HG03432 (cell line): ENCODE results near the gene PGR.

Experiments used
- ATAC-seq: cut with Tn5 transposase; IDR thresholded peaks from one replicate; pipeline ENCODE4 v1.9.1; 2021; ENCODE audit warnings: mild to moderate bottlenecking, moderate library complexity; ENCODE audit not compliant: unreplicated experiment

The PGR gene

DNA sequence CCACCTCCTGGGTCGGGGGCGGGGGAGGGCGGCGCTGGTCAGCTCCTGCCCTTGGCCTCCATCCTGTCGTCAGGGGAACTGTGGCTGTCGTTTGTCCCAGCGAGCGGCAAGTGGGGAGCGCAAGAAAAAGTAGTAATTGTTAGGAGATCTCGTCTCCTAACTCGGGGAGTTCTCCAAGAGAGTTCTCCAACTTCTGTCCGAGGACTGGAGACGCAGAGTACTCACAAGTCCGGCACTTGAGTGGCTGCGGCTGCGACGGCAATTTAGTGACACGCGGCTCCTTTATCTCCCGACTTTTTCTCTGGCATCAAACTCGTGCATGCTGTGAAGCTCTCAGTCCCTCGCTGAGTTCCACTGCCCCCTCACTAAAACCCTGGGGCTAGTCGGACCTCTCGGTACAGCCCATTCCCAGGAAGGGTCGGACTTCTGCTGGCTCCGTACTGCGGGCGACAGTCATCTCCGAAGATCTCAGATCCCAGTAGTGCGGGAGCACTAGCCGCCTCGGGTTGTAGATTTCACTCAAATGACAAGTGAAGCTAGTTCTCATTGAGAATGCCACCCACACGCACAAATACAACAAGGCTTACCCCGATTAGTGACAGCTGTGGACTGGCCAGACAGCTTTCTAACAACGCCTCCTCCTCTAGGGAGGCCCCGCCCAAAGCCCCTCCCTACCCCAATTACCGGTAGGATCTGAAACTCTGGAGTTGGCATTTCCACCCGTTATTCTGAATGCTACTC lies at the start of gene PGR:
Gene PGR (minus strand): TSS at position 611 of the 741 bp plus-strand sequence. CDS start 743 bp downstream, outside the sequence.
- no peak for ATAC-seq

DNA sequence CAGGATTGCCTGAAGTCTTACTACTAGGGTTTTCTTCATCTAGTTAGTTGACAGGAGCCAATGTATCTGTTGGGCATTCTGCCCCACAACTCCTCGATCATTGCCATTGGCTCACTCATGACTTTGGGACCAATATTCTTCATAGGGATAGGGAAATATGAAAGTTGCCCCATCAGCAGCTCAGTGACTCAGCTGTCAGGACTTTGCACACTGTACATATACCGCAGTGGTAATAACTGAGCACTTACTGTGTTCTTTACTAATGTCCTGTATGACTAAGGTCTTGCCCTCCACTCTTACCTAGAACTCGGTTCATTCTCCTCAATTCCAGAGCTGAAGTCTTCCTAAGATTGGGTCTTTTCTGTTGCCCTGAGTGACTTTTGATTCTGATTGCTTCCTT lies 46.8 kb upstream of the PGR start:
- no peak for ATAC-seq

DNA sequence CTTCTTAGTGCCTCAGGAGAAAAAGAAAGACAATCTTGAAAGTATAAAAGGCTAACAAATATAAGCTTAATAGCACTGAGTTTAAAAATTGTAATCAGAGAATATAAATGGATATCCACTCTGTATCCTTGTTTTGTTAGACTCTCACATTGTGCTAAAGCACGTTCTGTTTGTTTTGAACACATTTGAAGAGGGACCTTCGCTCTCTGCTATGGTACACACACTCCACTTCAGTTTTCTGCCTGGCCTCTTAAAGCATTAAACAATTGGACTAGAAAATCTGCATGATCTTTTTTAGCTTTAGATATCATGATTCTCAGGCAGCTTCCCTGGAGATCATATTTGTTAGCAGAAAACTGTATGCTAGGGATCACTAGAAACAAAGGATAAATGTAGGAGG lies 40.3 kb upstream of the PGR start:
- no peak for ATAC-seq

DNA sequence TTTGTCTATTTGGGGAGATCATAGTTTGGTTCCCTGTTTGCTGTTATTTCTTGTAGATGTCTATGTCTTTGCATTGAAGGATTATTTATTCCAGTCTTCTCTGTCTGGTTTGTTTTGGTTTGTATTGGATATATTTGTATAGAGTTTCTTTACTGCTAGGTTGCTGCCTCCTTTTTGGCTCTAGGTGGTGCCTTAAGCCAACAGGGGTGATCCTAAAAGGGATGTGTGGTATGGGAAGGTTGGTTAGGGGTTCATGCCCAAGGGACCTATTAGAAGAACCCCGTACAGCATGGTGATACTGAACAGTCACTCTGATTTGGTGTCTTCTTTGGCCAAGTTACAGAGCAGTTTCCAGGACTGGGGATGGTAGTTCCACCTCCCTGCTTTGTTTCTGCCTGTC lies 36.4 kb upstream of the PGR start:
- no peak for ATAC-seq

DNA sequence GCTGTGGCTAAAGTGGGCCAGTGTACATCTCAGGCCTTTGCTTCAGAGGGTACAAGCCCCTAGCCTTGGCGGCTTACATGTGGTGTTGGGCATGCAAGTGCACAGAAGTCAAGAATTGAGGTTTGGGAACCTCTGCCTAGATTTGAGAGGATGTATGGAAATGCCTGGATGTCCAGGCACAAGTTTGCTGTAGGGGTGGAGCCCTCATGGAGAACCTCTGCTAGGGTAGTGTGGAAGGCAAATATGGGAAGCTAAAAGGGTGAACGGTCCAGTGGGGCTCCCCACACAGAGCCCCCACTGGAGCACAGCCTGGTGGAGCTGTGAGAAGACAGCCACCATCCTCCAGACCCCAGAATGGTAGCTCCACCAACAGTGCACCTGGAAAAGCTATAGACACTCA lies 28.5 kb upstream of the PGR start:
- ATAC-seq: no peak

DNA sequence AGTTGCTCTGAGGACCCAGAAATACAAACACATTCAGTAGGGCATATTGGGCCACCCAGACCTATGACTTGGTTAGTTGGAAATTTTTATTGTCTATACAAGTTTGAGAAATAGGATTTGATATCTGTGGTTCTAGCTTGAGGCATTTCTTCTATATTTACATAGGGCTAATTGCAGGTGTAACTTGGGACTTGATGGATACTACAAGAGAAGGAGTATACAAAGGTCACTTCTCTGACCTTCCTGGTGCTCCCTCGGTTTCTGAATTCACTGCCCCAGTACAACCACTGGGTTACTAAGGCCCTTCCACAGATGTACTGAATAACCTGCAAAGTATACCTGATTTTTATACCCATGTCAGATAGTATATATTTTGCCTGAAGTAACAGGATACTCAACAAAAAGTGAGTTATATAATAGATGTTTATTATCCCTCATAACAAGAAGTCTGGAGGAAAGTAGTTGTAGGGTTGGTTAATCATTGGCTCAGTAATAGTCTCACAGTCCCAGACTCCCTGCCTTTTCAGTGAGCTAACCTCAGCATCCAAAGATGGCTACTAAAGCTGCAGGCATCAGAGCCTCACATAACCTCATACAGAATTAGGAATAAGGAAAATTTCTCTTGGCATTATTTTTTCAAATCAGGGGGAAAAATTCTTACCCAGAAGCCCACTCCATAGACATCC lies 8.8 kb upstream of the PGR start:
- no peak for ATAC-seq

DNA sequence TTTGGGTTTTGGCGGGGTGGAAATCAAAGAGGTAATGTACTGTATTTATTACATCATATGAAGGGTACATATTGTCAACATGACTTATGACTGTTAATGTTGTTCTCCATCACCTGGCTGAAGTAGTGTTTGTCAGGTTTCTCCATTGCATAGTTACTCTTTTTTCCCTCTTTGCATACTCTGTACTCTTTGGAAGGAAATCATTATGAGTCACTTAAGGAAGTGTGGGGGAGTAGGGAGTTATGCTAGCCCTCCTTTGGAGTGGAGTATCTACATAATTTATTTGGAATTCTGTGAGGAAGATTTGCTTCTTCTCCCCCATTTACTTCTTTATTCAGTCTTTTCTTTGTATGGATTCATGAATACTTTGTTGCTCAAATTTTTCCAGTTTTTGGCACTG lies 3.6 kb upstream of the PGR start:
- ATAC-seq: no peak

DNA sequence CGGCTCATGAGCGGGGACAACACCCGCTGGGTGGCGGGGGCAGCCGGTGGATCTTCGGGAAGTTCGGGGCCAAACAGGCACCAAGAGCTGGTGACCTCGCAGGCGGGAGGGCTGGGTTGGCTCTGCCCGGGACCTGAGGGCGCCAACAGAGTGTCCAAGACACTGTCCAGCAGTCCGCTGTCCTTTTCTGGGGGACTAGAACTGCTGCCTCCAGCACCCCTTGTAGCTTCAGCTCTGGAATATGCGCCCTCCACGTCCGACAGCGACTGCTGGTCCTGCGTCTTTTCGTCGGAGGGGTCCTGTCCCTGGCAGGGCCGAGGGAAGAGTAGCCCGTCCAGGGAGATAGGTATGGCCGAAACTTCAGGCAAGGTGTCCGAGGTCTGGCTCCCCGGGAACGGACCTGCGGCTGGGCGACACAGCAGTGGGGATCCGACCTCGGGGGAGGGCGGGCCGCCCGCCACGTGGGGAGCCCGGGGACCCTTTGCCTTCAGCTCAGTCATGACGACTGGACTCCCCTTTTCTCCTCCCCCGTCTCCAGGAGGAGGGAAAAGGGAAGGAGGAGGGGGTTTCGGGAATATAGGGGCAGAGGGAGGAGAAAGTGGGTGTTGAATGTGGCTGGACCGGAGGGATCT lies 926 bp downstream of the PGR start:
- ATAC-seq: no peak

DNA sequence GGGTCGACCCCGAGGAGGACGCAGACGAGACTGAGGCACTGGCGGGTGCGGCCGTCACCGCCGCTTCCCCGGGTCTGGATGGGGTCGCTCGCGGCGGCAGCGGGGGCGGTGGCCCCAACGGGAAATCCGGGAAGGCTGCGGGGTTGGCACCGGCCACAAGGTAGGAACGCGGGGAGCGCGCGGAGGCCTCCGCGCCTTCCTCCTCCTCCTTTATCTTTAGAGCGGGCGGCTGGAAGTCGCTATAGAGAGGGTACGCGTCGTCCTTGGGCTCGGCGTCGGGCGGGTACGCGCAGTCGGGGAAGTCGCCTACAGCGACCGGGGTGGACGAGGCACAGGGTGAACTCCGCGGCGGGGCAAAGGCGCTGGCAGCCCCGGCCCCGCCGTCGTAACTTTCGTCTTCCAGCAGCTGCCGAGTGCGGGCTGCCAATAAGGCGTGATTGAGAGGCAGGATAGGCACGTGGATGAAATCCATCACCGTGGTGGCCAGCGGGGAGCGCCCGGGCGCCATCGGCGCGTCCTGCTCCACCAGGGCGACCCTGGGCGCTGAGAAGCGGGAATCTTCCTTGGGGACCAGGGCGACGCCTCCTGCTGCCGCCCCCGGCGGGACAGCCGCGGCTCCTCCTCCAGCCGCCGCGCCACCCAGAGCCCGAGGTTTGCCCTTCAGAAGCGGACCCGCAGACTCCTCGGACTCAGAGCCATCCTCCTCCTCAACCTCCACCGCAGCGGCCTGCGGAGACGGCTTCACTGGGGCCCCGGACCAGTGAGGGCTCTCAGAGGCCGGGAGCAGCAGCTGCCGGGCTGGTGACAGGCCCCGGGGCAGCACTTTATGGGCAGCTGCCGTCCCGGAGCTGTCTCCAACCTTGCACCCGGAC lies 1.7 kb downstream of the PGR start:
- ATAC-seq: no peak

DNA sequence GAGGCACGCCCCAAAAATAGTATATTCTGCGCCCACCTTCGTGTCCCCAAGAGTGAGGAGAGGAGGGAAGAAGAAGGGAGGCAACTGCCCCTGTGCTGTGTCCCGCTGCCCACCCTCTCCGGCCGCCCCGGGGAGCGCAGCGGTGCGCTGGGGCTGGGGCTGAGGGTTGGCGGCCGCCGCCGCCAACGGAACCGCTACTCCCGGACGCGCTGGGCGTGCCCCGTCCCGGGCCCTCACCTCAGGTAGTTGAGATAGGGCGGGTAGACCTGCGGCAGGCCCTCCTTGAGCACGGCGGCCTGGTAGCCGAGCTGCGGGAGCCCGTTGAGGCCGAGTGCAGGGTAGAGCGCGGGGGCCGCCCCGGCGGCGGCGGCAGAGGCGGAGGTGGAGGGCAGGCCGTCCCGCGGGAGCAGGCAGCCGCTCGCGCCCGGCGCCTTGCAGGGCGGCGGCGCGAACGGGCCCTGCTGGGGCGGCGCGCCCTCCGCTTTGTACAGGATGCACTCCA lies 2.4 kb downstream of the PGR start:
- ATAC-seq: no peak

DNA sequence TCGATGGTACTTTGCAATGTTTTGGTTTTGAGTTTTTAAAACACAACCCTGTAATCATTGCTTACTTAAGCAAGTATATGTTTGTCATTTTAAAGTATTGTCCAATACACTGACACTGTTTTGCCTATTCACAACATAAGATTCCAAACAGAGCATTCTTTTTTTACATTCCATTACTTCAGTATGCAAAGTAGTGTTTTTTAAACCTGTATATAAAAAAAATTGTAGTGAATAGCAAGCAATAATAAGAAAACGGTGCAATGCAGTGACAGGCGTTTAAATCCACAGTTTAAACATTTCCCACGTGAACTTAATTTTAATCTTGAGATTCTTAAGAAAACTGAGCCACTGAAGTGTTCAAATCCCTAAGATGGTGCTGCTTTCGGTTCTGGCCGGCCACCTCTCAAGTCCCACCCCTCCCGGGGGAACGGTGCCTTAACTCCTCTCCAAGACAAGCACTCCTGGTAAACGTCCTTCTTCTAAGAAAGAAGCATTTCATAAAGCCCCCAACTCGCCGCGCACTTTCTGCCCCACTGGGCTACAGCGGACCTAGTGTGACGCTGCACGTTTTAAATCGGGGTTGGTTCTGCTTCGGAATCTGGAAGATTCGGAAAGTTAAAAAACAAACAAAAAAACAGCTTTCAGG lies 2.9 kb downstream of the PGR start:
- no peak for ATAC-seq

DNA sequence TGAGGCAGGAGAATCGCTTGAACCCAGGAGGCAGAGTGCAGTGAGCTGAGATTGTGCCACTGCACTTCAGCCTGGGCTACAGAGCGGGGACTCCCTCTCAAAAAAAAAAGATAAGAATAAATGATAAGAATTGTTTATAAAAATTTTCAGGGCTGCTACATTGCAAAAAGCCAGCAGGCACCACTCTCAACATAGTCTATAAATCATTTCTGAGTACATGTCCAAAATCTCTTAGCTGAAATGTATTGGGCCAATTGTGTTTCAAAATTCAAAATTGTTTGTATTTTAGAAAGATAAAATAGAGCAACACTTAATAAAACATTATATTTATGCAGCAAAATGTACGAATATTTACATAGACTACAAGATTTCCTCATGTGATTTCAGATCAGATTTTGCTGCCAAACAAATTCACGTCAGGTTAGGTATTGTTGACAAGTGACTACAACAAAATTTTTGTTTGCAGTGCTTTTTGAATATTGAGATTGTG lies 13.9 kb downstream of the PGR start:
- ATAC-seq: no peak

DNA sequence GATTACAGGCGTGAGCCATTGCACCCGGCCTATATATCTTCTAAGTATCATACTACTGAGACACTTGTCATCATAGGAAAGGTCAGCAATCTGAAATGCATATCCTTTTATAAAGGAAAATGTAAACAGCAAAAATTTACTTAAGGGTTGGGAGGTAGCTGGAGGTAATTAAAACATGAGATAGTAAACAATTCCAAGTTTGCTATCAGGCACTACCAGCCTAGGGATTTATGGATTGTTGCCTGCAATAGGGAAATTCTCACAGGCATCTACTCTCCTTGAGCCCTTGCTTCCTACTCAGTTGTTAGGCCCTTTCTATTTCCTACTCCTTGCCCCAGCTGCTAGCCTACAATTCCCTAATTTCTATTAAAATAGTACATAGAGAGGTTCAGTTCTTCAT lies 16.1 kb downstream of the PGR start:
- no peak for ATAC-seq

DNA sequence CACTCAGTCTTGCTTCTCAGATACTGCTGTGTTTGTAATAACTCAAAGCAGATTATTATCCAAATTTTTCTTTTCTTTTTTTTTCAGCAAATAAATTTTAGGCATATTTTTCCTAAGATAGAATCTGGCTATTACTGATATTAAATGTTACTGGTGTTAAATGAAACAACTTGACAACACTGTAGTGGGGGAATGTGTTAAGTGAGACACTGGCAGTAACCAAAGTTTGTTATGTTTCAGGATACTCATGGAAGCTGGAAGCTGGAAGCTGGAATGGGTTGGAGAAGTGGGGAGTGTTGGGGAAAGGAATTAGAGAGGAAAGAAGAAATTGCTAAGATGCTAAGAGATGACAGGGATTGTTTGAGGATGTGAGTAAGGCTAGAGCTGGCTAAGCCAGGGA lies 24.9 kb downstream of the PGR start:
- ATAC-seq: no peak

DNA sequence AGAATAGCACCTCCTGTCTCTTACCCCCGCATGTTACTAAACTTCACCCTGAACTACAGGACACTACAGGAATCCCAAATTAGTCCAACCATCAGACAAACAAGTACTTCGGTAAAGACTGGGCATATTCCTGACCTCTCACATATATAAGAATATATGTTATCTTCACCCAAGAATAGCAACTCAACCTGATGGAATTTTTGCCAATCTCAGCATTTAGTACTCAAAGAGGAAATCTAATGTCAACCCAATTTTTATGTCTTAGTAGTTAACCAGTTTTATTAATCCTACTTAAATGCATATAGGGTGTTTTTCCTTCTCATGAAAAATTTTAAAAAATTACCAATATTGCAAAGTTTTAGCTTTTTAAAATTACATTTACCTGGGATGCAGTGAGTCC lies 26.2 kb downstream of the PGR start:
- no peak for ATAC-seq

DNA sequence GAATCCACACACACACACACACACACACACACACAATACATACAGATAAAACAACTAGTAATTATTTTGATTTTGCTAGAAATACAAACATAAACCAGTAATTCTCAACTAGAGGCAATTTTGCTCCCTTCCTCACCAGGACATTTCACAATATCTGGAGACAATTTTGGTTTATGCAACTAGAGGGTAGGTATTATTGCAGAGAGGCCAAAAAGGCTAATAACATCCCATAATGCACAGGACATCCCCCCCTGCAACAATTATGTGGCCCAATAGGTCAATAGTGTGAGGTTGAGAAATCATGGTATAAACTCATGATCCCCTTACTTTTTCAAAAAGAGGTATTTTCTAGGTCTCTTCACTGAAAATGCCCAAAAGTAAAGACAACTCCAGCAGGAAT lies 29.0 kb downstream of the PGR start:
- no peak for ATAC-seq

DNA sequence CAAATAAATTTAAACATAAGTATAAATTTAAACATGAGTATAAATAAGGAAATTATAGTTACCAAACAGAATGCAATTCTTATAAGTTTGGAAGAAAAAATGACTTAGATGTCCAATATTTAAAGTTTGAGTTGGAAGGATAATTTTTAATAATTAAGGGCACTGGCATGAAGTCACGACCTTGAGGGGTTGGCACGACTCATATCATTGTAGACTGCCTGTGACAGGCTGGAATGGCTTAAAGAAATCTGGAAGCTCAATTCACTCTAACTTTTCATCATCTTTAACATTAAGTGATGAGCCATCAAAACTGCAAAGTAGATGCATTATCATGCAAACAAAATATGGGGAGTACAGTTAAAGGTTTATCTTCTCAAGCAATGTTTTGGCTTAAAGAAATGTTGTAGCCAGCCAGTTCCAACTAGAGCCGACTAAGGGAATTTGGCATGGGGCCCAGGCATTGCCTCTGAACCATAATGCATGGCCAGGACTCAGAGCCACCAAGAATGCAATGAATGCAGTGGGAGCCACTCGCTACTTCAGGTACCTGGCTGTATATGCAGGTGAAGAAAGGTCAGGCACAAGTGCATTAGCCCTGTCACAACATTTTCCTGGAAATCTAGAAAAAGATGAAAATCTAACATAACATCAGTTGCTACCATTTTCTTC lies 33.4 kb downstream of the PGR start:
- no peak for ATAC-seq

DNA sequence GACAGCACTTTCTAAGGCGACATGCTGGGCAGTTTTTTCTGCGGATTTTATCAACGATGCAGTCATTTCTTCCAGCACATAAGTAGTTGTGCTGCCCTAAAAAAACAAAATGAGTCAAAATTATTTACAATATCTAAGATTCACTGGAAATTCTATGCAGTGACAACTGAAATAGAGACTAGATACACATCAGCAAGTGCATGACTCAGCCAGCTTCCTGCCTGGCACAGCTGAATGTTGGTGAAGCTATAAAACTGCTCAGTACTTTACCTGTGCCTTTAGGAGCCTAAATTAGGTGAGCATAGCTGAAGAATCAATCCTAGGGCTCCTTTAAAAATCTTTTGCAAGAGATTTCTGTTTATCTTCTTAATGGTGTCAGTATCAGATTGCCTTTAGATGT lies 37.8 kb downstream of the PGR start:
- ATAC-seq: no peak

DNA sequence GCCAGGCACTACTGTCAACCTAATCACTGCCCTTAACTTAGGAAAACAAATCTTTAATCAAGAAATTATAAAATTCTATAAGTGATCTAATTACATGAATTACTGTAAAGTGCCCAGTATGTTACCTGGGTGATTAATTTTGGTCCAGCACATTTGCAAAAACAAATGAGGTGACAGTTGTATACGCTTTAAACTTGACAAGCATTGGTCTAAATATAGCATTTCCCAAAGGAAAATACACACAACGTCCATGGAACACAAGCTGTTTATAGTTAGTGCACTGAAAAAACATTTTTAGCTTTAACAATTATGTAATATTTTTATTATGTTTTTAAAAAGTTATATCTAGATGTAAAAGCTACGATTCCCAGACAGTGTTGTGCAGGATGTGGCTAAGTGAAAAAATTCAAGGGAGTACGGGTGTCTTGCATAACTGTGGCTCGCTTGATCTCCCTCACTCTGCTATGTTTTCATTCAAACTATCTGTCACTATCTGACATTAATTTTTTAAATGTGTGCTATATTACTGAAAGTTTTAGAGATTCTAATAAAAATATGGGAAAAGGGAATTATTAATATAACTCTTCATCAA lies 38.8 kb downstream of the PGR start:
- no peak for ATAC-seq

DNA sequence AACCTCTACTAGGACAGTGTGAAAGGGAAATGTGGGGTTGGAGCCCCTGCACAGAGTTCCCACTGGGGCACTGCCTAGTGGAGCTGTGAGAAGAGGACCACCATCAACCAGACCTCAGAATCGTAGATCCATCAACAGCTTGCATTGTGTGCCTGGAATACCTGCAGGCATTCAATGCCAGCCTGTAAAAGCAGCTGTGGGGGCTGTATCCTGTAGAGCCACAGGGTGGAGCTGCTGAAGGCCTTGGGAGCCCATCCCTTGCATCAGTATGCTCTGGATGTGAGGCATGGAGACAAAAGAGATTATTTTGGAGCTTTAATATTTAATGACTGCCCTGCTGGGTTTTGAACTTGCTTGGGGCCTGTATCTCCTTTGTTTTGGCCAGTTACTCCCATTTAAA lies 46.3 kb downstream of the PGR start:
- ATAC-seq: no peak
